IPS-11a (cell line): ENCODE results near the gene PIAS4.

Experiments used
- H3K4me3 ChIP-seq: one replicate; pipeline ENCODE4 v1.5.1; 2013; ENCODE audit warnings: low read depth, low read length, control low read depth

PIAS4 gene

DNA sequence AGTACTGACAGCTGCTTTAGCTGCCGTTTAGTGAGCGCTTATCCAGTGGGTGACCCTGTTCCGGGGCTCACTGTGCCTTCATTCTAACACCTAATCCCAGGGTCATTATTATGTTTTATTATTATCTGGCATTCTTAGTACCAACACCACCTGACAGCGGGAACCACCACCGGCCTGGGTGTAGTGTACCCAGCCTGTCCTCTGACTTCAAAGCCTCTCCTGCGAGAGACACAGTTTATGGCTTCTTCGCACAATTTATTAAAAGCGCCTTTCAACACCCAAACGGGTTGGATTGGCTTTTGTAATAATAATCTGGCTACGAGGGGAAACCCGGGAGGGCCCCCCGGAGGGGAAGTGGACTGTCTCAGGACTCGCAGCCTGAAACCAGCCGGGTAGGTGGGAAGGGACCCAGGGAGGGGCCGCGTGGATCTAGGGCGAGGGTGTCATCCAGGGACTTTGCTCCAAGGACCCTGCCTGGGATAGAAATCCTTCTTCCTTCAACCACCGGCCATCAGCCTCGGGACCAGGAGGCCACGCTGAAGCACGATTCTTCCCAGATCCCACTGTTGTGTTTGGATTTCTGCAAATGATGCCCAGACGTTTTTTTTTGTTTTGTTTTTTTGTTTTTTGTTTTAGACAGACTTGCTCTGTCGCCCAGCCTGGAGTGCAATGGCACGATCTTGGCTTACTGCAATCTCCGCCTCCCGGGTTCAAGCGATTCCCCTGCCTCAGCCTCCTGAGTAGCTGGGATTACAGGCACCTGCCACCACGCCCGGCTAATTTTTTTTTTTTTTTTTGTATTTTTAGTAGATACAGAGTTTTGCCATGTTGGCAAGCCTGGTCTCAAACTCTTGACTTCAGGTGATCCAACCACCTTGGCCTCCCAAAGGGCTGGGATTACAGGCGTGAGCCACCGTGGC lies 60.8 kb downstream of the PIAS4 start:
- H3K4me3 ChIP-seq: no peak overlapping the region

DNA sequence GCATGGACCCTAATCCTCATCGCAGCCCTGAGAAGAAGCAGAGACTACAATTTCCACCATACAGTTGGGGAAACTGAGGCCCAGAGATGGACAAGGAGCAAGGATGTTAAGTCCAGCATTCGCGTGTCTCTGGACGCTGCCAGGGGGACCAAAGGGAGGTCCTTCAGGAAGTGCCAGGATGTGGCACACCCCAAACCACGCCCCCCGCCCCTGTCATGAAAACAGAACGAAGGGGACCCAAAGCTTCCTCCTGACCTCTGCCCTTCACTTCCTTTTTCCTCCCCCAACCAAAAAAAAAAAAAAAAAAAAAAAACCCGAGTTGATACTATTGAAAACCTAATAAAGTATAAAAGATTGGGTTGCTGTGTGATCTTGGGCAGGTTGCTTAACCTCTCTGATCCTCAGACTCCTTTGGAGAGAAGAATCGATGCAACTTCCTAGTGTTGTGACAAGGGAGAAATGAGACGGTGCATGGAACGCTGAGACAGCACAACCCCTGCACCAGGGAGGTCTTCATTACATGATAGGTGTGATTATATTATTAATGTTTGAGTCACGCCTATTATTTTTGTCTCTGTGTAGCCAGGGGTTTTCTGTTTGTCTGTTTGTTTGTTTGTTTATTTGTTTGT lies 61.9 kb downstream of the PIAS4 start:
- no peak overlapping the region for H3K4me3 ChIP-seq

DNA sequence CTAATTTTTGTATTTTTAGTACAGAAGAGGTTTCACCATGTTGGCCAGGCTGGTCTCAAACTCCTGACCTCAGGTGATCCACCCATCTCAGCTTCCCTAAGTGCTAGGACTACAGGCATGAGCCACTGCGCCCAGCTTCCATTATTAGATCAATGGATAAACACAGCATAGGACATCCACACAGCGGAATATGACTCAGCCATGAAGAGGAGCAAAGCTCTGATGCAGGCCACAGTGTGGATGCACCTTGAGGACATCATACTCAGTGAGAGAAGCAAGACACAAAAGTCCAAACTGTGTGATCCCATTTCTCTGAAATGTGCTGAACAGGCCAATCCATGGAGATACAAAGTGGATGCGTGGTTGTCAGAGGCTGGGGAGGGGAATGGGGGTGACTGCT lies 64.1 kb downstream of the PIAS4 start:
- H3K4me3 ChIP-seq: no peak overlapping the region

DNA sequence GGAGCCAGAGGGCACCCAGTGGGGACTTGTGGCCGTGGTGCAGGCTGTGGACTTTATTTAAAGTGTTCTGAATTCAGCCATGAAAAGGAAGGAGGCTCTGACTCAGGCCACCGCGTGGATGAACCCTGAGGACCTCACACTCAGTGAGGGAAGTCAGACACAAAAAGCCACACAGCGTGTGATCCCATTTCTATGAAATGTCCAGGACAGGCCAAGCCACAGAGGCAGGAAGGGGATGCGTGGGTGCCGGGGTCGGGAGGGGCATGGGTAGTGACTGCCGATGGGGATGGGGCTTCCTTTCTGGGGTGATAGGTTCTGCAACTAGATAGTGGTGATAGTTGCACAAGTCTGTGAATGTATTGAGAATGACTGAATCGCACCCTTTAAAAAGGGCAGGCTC lies 67.8 kb downstream of the PIAS4 start:
- H3K4me3 ChIP-seq: no peak overlapping the region

DNA sequence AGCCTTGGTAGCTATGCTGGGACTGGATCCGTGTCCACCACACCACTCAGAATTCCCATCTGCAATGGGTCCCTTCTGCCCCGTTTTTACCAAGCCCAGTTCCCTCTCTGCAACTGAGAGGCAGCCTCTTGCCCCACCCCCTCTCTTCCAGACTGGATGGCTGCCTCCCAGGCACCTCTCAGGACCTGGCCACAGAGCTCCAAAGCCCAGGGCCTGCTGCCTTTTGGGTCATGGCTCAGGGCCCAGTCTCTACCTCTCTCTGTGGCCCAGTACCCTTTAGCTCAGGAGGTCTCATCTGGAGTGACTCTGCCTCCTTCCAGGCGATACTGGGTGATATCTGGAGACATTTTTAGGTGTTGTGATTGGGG lies 69.5 kb downstream of the PIAS4 start:
- H3K4me3 ChIP-seq: no peak overlapping the region

DNA sequence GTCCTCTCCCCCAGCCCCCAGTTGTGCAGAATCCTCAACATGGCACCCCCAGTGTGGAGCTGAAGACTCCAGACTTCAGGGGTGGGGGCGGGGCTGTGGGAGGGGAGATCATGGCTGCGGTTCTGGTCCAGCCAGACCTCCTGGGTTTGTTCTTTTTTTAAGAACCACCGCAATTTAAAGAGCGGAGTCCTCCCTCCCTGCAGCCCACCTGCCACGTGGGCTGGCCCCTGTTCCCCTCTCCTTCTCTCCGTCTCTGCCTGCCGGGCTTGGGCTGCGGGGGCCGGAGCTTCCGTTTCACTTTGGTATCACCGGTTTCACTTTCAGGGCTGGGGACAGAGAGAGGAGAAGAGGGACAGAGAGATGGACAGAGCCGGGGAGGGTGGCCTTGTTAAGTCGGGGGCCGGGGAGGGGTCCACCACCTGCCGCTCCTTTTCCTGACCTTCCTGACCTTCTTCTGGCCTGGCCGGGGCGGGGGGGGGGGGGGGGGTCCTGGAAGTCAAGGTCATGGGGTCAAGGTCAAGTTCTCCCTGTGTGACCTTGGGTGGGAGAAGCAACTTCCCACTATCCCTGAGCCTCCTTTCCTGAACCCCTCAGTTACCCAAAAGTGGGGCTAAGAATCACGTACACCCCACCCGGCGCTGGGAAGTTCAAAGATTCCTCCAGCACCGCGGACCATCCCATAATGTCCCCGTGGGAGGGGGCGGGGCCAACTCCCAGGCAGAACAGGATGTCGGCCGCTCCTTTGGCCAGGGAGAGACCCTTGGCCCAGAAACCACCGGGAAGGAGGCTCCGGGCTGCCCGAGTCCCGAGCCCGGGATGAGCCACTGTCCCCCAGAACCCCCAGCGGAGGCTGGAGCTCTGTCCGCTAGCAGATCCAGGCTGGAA lies 70.5 kb downstream of the PIAS4 start:
- H3K4me3 ChIP-seq: no peak overlapping the region

DNA sequence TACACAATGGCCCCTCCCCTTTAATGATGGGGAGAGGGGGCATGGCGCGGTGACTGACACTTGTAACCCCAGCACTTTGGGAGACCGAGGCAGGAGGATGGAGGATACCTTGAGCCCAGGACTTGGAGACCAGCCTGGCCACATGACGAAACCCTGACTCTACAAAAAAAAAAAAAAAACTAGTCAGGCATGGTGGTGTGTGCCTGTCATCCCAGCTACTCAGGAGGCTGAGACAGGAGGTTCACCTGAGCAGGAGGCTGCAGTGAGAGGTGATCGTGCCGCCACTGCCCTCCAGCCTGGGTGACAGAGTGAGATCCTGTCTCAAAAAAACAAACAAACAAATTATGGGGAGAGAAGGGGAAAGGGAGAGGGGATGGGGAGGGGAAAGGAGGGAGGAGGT lies 72.9 kb downstream of the PIAS4 start:
- no peak overlapping the region for H3K4me3 ChIP-seq

DNA sequence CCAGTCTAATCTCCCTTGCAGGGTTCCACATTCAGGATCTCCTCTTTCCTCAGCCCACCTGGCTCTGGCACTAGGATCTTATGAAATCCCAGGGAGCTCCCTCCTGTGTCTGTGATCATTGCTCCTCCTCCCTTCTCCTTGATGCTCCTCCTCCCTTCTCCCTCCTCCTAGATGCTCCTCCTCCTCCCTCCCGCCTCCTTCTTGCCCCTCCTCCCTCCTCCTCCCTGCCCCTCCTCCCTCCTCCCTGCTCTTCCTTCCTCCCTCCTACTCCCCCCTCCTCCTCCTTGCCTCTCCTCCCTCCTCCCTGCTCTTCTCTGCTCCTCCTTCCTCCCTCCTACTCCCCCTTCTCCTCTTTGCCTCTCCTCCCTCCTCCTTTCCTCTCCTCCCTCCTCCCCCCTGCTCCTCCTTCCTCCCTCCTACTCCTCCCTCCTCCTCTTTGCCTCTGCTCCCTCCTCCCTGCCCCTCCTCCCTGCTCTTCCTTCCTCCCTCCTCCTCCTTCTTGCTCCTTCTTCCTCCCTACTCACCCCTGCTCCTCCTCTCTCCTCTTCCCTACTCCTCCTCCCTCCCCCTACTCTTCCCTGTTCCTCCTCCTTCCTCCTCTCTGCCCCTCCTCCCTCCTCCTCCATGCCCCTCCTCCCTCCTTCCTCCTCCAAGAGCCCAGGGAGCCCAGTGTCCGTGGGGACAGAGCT lies 74.0 kb downstream of the PIAS4 start:
- H3K4me3 ChIP-seq: no peak overlapping the region

DNA sequence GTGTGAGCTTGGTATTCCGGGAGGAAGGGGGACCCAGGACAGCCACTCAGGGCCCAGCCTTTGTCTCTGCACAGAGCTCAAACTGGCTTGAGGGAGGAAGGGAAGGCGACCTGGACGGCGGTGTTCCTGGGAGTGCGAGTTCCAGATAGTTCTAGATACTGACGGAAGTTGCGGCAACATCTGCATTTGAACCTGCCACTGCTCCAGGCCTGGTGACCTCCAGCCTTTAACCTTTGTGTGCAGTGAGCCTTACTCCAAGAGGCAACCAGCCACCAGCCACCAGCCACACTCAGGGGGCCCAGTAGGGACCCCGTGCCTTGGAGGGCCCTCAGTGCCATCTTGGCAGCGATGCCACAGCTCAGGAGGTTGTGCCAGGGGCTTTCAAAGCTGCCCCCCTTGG lies 74.6 kb downstream of the PIAS4 start:
- H3K4me3 ChIP-seq: no peak overlapping the region

DNA sequence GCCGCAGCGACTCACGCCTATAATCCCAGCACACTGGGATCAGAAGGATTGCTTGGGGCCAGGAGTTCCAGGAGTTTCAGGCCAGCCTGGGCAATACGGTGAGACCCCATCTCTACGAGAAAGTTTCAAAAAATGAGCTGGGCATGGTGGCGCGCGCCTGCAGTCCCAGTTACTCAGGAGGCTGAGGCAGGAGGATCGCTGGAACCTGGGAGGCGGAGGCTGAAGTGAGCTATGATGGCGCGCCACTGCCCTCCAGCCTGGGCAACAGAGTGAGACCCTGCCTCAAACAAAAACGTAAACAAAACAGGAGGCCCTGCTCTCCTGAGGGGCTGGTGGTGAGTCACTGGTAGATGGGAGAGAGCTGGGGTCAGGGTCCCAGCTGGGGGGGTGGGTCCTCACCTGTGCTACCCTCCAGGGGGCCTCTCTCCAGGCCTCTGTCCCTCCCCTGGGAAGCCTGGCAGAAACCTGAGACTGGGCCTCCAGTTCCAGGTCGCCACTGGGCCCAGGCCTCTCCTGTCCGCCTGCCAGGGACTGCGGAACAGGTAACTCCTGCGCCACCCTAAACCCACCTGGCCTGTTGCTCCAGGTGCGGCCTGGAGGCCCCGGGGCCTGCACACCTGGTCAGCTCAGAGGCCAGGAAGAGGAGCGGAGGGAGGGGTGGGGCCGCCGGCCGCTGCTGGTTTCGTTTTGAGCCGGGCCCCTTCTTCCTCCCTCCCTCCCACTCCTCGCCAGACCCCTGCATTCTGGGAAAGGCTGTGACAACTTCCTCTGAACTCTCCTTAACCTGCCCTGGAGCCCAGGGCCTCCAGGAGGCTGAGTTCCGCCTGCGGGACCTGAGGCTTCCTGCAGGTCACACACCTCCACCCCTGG lies 76.4 kb downstream of the PIAS4 start:
- no peak overlapping the region for H3K4me3 ChIP-seq

DNA sequence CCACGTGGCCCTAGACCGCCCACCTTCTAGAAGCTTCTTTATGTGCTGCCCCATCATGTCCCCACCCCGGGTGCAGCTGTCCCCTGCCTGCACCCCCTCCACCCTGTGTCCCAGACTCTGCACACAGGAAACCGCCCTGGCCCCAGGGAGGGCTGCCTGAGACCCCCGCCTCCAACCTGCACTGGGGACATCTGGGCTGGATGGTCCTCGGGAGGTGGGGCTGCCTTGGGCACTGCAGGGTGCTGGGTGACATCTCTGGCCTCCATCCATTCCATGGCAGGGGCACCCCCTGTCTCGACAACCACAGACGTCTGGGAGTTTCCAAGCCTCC lies 77.0 kb downstream of the PIAS4 start:
- no peak overlapping the region for H3K4me3 ChIP-seq

DNA sequence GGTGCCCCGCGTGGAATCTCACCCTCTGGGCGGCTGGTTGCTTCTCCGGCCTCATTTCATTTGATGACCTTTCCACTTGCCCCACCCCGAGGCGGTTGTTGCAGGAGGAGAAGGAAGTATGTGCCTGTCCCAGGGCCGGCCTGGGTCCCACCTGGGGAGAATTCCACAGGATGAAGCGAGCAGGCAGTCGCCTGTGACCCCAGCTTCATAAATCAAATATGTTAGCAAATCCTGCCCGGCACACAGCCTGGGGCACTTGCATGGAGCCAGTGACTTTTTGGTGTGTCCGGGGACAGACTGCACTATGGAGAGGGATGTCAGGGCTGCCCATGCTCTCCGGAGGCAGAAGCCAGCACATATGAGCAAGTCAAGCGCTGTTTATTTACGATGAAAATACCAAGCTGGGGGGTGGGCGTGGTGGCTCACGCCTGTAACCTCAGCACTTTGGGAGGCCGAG lies 78.9 kb downstream of the PIAS4 start:
- no peak overlapping the region for H3K4me3 ChIP-seq

DNA sequence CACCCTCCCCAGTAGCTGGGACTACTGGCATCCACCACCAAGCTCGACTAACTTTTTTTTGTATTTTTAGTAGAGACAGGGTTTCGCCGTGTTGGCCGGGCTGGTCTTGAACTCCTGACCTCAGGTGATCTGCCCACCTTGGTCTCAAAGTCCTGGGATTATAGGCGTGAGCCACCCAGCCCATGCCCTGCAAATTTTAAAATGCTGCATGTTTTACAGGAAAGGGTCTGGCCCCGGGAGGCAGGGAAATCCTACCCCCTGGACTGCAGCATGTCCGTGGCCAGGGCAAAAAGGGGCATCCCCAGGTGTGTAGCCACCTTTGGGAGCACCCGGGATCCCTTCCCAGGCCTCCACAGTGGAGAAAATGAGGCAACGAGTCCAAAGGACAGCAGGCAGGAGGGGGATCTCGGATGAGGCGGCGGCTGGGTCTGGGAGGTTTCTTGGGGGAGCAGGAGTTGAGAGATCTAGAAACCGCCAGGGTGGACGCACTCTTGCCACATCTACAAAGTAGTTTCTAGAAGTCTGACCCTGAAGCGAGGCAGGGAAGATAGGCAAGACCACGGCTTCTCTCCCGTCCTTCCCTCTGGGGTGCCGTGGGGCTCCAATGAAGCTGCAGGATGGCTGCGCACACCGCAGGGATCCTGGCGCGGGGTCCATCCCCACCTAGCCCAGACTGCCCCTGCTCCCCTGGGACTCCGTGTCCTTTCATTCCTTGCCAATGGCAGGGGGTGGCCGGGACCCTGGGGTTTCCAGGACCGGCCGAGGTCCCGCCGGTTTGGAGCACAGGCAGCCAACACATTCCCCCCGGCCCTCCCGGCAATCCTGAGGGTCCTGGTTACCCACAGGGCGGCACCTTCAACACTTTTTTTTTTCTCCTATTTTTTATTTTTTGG lies 80.5 kb downstream of the PIAS4 start:
- H3K4me3 ChIP-seq: no peak overlapping the region

DNA sequence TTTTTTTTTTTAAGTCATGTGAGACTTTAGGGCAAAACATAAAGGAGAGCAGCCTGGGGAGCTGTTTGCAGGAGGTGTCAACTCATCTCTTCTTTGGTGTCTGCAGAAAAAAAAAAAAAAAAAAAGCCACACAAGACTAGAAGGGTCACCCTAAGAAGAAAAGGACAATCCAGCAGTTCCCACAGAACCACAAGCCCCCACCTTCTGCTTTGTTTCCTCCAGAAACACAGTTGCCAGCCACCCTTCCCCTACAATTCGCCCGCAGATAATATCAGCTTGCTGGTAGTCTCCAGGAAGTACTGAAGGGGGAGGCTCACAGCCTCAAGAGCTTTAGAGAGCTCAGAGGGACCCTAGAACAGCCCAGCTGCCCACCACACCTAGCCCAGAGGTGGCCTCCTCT lies 81.4 kb downstream of the PIAS4 start:
- H3K4me3 ChIP-seq: no peak overlapping the region
